HEK293 (cell line): Measurements from ENCODE around the gene CYP4X1.
A peak's percentile ranks its signal among the peaks of the same experiment; 100 is the strongest.

Experiments used
- CTCF ChIA-PET: fragments of 350-600 bp; formaldehyde crosslinking; extraction: SDS; loops from one replicate; lab custom pipeline; 2021; ENCODE audit warnings: antibody characterized with exemption; lab: Yijun Ruan, JAX
- POLR2A ChIA-PET: fragments of 300-600 bp; formaldehyde crosslinking; extraction: SDS; loops from one replicate; lab custom pipeline; 2020; ENCODE audit warnings: antibody characterized with exemption, inconsistent platforms; lab: Yijun Ruan, JAX
- H3K27ac ChIP-seq: fragments of 200-500 bp; sonication (Bioruptor generic); 2 replicates; pipeline ENCODE4 v1.5.1; 2014; ENCODE audit warnings: low read depth, low read length, control low read depth, inconsistent platforms; ENCODE audit errors: extremely low read depth
- H3K36me3 ChIP-seq, 2 experiments: fragments of 200-500 bp in 1 of 2; sonication (Bioruptor generic) in 1 of 2; 1 replicate in 1 of 2; 2 replicates in 1 of 2; pipeline ENCODE4 v1.5.1; 2014 to 2017; ENCODE audit warnings: inconsistent platforms in 2 of 2, low read length in 2 of 2; ENCODE audit not compliant: control insufficient read depth in 2 of 2, insufficient read depth in 1 of 2
- H3K4me1 ChIP-seq: fragments of 200-500 bp; sonication (Bioruptor generic); 2 replicates; pipeline ENCODE4 v1.5.1; 2014; ENCODE audit warnings: mild to moderate bottlenecking, low read length, inconsistent platforms; ENCODE audit not compliant: control insufficient read depth, insufficient read depth
- H3K4me3 ChIP-seq: 2 replicates; pipeline ENCODE4 v1.5.1; 2011; ENCODE audit warnings: low read depth, mild to moderate bottlenecking, control low read depth, low read length, moderate library complexity
- H3K9me3 ChIP-seq: fragments of 200-500 bp; sonication (Bioruptor generic); 2 replicates; pipeline ENCODE4 v1.5.1; 2014; ENCODE audit warnings: low read depth, low read length, inconsistent platforms; ENCODE audit not compliant: control insufficient read depth, insufficient read depth
- GLI2 ChIP-seq: fragments of 450-650 bp; formaldehyde crosslinking; IDR thresholded peaks from 2 replicates; pipeline ENCODE4; 2017; ENCODE audit warnings: missing biosample characterization, missing genetic modification characterization, low read depth, borderline replicate concordance
- KLF1 ChIP-seq: fragments of 450-650 bp; formaldehyde crosslinking; IDR thresholded peaks from 2 replicates; pipeline ENCODE4 v1.5.1; 2016; ENCODE audit warnings: missing biosample characterization, missing genetic modification characterization
- KLF8 ChIP-seq: fragments of 450-650 bp; formaldehyde crosslinking; IDR thresholded peaks from 2 replicates; pipeline ENCODE4 v1.5.1; 2016; ENCODE audit warnings: missing biosample characterization, missing genetic modification characterization
- PRDM1 ChIP-seq: fragments of 450-650 bp; formaldehyde crosslinking; IDR thresholded peaks from 2 replicates; pipeline ENCODE4; 2016; ENCODE audit warnings: missing biosample characterization, missing genetic modification characterization
- PRDM10 ChIP-seq: fragments of 450-650 bp; formaldehyde crosslinking; IDR thresholded peaks from 2 replicates; pipeline ENCODE4 v1.5.1; 2016; ENCODE audit warnings: missing biosample characterization, missing genetic modification characterization
- WT1 ChIP-seq: fragments of 450-650 bp; formaldehyde crosslinking; IDR thresholded peaks from 2 replicates; pipeline ENCODE4 v1.5.1; 2016; ENCODE audit warnings: missing biosample characterization, missing genetic modification characterization
- YY2 ChIP-seq: fragments of 450-650 bp; formaldehyde crosslinking; IDR thresholded peaks from 2 replicates; pipeline ENCODE4 v1.5.1; 2016; ENCODE audit warnings: missing biosample characterization, missing genetic modification characterization
- ZBTB48 ChIP-seq: fragments of 450-650 bp; formaldehyde crosslinking; IDR thresholded peaks from 2 replicates; pipeline ENCODE4 v1.5.1; 2016; ENCODE audit warnings: missing biosample characterization, missing genetic modification characterization
- ZNF121 ChIP-seq: fragments of 450-650 bp; formaldehyde crosslinking; IDR thresholded peaks from 2 replicates; pipeline ENCODE4 v1.5.1; 2016; ENCODE audit warnings: missing biosample characterization, missing genetic modification characterization
- ZNF16 ChIP-seq: fragments of 450-650 bp; formaldehyde crosslinking; IDR thresholded peaks from 2 replicates; pipeline ENCODE4 v1.5.1; 2016; ENCODE audit warnings: low read depth, missing biosample characterization, missing genetic modification characterization
- ZNF324 ChIP-seq: fragments of 450-650 bp; formaldehyde crosslinking; IDR thresholded peaks from 2 replicates; pipeline ENCODE4 v1.5.1; 2016; ENCODE audit warnings: missing biosample characterization, missing genetic modification characterization
- ZNF350 ChIP-seq: fragments of 450-650 bp; formaldehyde crosslinking; IDR thresholded peaks from 2 replicates; pipeline ENCODE4 v1.5.0; 2017; ENCODE audit warnings: missing biosample characterization, mild to moderate bottlenecking, missing genetic modification characterization
- ZNF501 ChIP-seq: fragments of 450-650 bp; formaldehyde crosslinking; IDR thresholded peaks from 2 replicates; pipeline ENCODE4 v1.5.1; 2016; ENCODE audit warnings: missing biosample characterization, missing genetic modification characterization
- ZNF654 ChIP-seq: fragments of 450-650 bp; formaldehyde crosslinking; IDR thresholded peaks from 2 replicates; pipeline ENCODE4 v1.5.1; 2016; ENCODE audit warnings: low read depth, missing biosample characterization, missing genetic modification characterization
- ZNF747 ChIP-seq: fragments of 450-650 bp; formaldehyde crosslinking; IDR thresholded peaks from 2 replicates; pipeline ENCODE4 v1.5.1; 2016; ENCODE audit warnings: missing biosample characterization, missing genetic modification characterization
- ZNF843 ChIP-seq: fragments of 450-650 bp; formaldehyde crosslinking; IDR thresholded peaks from 2 replicates; pipeline ENCODE4 v1.5.1; 2016; ENCODE audit warnings: missing biosample characterization, missing genetic modification characterization

CYP4X1 gene

GRCh38 chr1:47013293-47013692, 10.2 kb upstream of the CYP4X1 start (continued):
- TF ChIP-seq YY2 (tag by site-specific recombination) (no peak), ZNF654 (tag by site-specific recombination) (no peak), KLF8 (tag by site-specific recombination) (0 out of 2 replicates have a peak, but pooled peaks have one; percentile 32), ZNF843 (tag by site-specific recombination) (peak; percentile 65)

GRCh38 chr1:47021070-47021469, 2.4 kb upstream of the CYP4X1 start:
- ChIA-PET POLR2A (no interaction called here), CTCF (interaction anchor here (1.4 kb wide), 1 partner anchor 15 kb away, joined by 3 read pairs; no protein-coding TSS in a partner anchor)
- Histone ChIP-seq H3K9me3 (no peaks in the 10 kb centered on the region), H3K36me3 (no peaks in the 10 kb centered on the region), H3K27ac (no peak overlapping the region), H3K4me3 (no peak overlapping the region), H3K4me1 (peaks cover 8% of the 10 kb centered on the region; the same call in 1 of the 2 replicates)
- TF ChIP-seq ZNF501 (tag by site-specific recombination) (no peak), ZNF121 (tag by site-specific recombination) (no peak), GLI2 (no peak), ZNF747 (tag by site-specific recombination) (no peak), ZNF16 (tag by site-specific recombination) (no peak)

GRCh38 chr1:47024141-47024801, 802 bp downstream of the CYP4X1 start:
- Histone ChIP-seq H3K4me3 (peak overlapping the region; percentile 40), H3K4me1 (peaks cover 14% of the 10 kb centered on the region)
- CTCF ChIA-PET = interaction anchor here (0.7 kb wide), 1 partner anchor 144 kb away, joined by 3 read pairs; no protein-coding TSS in a partner anchor

More at GRCh38 chr1:47024141-47024801, 802 bp downstream of the CYP4X1 start:
- Histone ChIP-seq H3K36me3 (no peaks in the 10 kb centered on the region), H3K27ac (peak overlapping the region; percentile 94), H3K9me3 (no peaks in the 10 kb centered on the region)
- POLR2A ChIA-PET = interaction anchor here (0.7 kb wide), 1 partner anchor 11 kb away, joined by 3 read pairs; no protein-coding TSS in a partner anchor
- TF ChIP-seq ZNF350 (no peak), ZNF324 (tag by site-specific recombination) (no peak), KLF8 (tag by site-specific recombination) (no peak), ZBTB48 (0 out of 2 replicates have a peak, but pooled peaks have one; percentile 27), WT1 (tag by site-specific recombination) (peak; percentile 51; the same call in 1 of the 2 replicates), PRDM1 (tag by site-specific recombination) (peak; percentile 7; the same call in 1 of the 2 replicates), KLF1 (tag by site-specific recombination) (0 out of 2 replicates have a peak, but pooled peaks have one; percentile 24), PRDM10 (tag by site-specific recombination) (peak; percentile 62)
